Skeletal muscle cell (primary cell): ENCODE results near the gene TMPRSS13.
"Not testable (repeated sequence)": the region's sequence is repeated elsewhere in the genome, so short reads cannot be mapped to it uniquely, and the experiment has no call there.

Experiments used
- DNase-seq: peaks from one replicate; pipeline ENCODE4 v3.0.0-alpha.2; 2010; ENCODE audit warnings: low read depth
- H3K4me3 ChIP-seq: 2 replicates; pipeline ENCODE4 v1.5.1; 2011; ENCODE audit warnings: low read depth, mild to moderate bottlenecking, control low read depth, low read length, moderate library complexity

The TMPRSS13 gene

DNA sequence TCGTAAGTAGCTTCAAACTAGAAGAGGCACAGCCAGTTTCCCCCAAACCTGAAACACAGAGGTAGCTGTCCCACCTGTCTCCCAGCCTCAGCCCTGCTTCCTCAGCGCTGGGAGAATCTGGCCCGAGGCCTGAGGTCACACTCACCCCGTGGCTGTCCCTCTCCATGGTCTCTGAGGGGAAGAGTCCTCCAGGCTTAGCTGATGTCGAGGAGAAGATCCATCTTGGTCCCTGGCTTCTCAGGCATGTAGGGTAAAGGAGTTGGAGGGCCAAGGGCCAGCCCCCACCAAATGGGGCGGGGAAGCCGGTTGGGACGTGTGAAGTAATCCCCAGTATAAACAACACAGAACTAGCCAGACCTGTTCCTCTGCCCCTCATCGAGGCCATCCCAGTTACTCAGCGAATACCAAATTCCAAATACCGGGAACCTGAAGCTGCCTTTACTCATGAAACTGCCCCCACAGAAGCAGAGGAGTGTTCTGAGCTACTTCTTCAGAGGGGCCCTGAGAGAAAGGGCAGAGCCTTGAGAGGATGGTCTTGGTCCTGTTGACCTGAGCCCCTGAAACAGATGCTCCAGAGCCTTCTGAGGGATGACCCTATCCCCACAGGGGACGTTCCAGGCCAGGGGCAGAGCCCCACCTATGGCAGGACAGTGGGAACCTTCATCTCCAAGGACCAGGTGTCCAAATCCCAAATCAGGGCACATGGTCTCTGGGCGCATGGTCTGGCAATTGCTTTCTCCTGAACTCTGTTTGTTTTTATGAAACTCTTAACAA is at the start of gene TMPRSS13:
TSS of gene TMPRSS13 (minus strand) at position 261 of the 774 bp plus-strand sequence. CDS start at position 166, 95 bp downstream.
- no peak within 1 kb of the TSS for H3K4me3 ChIP-seq

DNA sequence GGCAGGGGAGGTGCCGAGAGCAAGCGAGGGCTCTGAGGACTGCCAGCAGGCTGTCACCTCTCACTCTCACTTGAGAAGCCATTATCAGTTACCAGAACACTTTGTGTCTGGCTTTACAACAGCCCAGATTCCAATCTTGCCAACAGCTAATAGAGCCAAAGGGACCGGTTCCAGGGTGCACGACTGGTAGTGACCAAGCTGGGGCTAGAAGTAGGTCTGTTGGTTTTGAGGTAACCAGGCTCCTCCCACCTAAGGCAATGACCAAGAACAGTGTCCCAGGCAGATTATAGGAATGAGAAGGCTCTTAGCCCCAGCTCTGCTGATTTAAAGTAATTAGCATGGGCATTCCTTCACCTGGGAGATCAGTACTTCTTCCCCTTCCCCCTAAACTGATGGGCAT is 49.8 kb upstream of the TMPRSS13 start:
- DNase-seq: no peak
- no peak overlapping the region for H3K4me3 ChIP-seq

More for the DNA sequence above, at the start of gene TMPRSS13:
- no peak for DNase-seq

DNA sequence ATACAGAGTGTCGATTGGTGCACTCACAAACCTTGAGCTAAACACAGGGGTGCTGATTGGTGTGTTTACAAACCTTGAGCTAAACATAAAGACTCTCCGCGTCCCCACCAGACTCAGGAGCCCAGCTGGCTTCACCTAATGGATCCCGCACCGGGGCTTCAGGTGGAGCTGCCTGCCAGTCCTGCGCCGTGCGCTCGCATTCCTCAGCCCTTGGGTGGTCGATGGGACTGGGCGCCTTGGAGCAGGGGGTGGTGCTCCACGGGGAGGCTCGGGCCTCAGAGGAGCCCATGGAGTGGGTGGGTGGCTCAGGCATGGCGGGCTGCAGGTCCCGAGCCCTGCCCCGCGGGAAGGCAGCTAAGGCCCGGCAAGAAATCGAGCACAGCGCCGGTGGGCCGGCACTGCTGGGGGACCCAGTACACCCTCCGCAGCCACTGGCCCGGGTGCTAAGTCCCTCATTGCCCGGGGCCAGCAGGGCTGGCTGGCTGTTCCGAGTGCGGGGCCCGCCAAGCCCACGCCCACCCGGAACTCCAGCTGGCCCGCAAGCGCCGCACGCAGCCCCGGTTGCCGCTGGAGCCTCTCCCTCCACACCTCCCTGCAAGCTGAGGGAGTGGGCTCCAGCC is 49.2 kb upstream of the TMPRSS13 start:
- not testable (repeated sequence) for H3K4me3 ChIP-seq, DNase-seq

DNA sequence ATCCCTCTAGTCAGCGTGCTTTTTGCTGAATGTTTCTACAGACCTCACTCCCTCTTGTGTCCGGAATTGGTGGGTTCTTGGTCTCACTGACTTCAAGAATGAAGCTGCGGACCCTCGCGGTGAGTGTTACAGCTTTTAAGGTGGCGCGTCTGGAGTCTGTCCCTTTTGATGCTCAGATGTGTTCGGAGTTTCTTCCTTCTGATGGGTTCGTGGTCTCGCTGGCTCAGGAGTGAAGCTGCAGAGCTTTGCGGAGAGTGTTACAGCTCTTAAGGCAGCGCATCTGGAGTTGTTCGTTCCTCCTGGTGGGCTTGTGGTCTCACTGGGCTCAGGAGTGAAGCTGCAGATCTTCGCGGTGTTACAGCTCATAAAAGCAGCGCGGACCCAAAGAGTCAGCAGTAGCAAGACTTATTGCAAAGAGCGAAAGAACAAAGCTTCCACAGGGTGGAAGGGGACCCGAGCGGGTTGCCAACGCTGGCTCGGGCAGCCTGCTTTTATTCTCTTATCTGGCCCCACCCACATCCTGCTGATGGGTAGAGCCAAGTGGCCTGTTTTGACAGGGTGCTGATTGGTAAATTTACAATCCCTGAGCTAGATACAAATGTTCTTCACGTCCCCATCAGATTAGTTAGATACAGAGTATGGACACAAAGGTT is 48.5 kb upstream of the TMPRSS13 start:
- not testable (repeated sequence) for H3K4me3 ChIP-seq, DNase-seq

DNA sequence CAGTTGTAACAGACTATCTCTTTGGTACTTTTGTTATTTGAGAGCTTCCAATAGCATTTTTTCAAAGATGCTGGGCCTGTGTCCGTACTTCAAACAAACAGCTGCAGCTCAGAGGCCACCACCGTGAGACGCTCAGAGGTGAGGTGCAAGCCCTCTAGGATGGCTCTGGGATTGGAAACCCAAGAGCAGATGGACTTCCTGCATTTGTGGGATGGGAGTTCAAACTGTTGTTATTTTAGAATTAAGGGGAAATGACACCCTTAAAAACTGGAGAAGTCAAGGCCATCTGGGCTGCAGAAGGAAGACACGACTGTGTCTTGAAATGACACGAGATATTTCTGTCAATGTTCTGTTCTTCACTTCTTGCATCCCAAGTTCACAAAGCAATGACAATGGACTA is 47.8 kb upstream of the TMPRSS13 start:
- H3K4me3 ChIP-seq: no peak overlapping the region
- DNase-seq: no peak

DNA sequence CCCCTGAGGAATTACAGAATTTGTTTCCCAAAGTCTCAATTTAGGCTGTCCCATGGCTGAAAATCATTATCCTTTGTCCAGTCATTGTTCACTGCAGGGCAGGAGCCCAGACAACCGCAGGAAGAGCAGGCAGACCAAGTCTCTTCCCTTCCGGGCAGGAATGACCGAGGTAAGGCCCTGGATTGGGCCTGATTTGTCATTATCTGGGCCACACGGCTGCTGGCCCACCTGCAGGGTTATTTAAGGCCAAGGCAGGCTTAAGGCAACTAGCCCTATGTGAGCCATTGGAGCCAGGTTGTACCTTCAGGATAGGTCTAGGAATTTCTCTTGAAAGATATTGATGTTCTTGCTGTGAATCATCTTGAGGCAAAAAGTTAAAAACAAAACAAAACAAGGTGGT is 47.2 kb upstream of the TMPRSS13 start:
- no peak for DNase-seq
- no peak overlapping the region for H3K4me3 ChIP-seq

DNA sequence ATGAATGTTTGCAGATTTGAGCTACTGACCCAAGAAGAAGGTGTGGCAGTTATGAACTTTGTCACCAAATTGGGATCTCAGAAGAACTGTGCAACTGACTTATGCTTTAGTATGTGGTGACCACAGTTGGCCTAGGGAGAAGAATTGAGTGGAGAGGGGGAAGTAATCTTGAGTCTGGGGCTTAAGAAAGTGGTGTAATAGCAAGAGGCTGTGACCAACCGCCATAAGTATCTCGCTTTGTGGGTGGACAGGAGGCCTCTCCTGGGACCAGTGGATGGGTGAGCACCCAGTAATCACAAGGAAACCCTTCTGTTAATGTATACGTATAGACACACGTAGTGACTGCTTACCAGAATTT is 44.3 kb upstream of the TMPRSS13 start:
- DNase-seq: no peak
- no peak overlapping the region for H3K4me3 ChIP-seq

DNA sequence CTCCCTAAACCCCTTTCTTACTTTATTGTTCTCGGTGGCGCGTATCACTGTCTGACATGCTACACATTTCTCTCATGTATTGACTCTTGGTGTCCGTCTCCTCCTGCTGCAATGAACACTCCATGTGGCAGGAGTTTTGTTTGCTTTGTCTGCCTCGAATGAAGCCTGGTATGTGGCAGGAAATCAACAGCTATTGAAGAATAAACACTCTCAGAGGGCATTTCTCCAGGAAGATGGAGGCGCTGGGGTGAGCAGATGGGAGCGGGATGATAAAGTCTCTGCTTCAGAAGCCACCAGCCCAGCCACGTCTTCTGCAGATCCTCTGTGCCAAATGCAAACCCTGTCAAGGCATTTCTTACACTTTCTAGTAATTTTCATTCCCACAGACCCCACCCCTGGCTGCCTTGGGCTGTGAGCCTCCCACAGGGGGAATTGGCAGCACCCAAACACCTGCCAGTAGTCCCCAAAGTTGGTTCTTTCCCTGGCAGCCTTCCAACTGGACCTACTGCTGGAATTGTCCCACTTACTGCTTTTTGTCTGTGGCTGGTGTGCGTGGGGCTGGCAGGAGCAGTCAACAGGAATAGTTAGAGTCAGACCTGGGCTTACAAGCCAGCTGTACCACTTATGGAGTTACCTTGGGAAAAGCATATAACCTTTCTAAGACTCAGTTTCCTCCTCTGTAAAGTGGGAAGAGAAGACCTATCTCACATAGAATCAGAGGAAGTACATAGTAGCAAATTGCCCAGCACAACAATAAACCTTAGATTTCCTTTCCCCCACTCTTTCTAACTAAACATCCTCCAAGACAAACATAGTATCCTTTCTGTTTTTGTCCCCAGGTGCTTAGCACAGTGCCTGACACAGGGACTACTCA is 43.7 kb upstream of the TMPRSS13 start:
- no peak overlapping the region for H3K4me3 ChIP-seq
- no peak for DNase-seq

DNA sequence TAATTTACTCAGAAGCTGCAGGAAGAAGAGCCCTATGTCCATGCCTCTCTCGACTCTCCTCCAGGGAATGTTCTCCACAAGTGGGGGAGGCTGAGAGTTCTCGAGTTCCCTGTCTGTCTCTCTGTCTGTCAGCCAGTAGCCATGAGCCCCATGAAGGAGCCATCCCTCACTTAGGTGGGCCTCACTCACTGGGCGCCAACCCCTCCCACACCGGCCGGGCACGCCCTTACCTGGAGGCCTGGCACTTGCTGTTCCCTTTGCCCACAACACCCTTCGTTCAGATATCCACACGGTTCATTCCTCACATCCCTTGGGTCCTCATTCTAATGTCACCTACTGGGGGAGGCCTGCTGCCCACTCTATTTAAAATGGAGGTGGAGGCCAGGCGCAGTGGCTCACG is 42.8 kb upstream of the TMPRSS13 start:
- H3K4me3 ChIP-seq: no peak overlapping the region
- no peak for DNase-seq

DNA sequence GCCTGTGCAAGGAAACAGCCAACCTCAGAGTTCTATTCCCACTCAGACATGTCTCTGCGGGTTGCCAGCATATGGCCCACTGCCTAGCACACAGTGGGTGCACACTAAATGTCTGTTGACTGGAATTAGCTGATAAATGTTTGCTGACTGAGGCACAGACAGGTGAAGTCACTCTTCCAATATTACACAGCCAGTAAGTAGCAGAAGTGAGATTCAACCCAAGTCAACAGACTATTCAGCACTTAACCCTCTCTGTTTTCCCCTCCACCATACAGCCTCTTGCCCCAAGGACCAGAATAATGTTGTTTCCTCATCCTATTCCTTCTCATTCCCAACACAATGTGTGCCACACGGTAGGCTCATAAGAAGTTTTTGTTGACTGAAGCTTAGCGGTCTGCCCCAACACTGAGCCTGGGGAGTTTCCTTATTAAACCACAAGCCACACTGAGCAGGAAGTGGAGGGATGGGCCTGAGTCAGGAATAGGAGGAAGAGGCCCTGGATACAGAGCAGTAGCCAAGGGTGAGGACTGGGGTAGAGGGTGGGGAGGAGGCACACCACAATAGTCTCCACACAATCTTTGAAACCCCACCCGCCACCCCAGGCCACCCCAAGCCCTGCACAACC is 41.3 kb upstream of the TMPRSS13 start:
- no peak for DNase-seq
- no peak overlapping the region for H3K4me3 ChIP-seq

DNA sequence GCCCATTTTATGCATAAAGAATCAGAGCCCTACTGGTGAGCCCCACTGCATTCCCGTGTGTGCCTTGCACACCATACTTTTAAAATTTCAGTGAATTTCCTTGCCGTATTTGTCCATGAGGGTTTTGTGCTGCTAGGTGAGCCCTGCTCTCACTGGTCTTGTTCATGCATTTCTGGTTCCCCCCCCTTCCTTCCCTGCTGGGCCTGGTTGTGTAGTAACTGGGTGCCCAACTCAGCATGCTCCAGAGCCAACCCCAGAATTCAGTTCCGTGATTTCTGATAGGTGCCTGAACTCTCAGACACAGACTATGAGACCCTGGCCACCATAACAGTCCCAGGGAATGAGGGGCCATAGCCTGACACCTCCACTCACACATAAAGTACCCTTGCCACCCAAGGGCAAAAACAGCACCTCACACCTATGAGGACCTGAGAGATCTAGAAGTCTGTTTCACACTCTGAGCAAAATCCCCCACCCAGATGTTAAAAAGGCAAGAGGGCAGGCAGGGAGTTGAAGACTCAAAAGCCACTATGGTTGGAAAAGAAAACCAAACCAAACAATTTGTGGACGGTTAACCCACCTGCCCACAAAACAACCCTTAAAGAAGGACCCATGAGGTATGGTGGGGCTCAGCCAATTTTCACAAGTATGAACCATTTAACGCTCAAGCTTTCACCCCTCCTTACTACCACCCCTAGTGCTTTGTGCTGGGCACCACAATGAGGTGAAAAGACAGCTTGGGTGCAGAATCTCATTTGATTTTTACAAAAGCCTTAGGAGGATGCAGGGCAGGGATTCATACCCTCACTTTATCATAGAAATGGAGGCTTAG is 40.2 kb upstream of the TMPRSS13 start:
- H3K4me3 ChIP-seq: no peak overlapping the region
- DNase-seq: no peak

DNA sequence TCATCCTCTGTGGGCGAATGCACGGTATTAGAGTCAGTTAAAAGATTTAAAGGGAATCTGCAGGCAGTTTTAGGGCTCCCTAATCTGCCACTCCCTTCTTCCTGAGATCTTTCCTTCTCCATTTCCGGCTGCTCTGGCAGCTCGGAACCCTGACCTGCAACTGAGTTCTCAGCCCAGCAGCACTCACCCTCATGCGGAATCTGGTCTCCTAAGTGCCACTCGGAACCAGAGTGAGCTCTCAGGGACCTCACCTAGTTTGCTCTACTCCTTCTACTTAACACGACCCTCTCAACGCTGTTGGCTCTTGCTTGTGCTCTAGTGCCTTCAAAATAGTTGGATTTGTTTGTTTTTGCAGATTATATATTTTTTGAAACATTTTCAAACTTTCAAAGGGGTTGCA is 37.7 kb upstream of the TMPRSS13 start:
- H3K4me3 ChIP-seq: no peak overlapping the region
- no peak for DNase-seq

DNA sequence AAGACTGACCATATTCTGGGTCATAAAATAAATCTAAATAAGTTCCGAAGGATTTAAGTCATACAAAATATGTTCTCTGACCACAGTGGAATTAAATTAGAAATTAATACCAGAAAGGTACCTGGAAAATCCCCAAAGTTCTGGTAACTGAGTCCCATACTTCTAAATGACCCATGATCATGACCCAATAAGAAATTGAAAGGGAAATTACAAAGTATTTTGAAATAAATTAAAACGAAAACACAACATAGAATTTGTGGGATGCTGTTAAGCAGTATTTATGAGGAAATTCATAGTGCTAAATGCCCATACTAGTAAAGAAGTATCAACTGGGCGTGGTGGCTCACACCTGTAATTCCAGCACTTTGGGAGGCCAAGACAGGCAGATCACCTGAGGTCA is 33.6 kb upstream of the TMPRSS13 start:
- H3K4me3 ChIP-seq: no peak overlapping the region
- no peak for DNase-seq

DNA sequence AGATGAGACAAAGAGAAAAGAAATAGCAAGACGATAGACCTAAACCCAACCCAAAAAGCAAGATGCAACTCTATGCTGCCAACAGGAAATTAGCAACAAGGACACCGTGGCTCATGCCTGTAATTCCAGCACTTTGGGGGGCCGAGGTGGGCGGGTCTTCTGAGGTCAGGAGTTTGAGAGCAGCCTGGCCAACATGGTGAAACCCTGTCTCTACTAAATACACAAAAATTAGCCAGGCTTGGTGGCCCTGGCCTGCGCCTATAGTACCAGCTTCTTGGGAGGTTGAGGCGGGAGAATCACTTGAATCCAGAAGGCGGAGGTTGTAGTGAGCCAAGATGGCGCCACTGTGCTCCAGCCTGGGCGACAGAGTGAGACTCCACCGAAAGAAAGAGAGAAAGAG is 32.7 kb upstream of the TMPRSS13 start:
- no peak for DNase-seq
- no peak overlapping the region for H3K4me3 ChIP-seq

DNA sequence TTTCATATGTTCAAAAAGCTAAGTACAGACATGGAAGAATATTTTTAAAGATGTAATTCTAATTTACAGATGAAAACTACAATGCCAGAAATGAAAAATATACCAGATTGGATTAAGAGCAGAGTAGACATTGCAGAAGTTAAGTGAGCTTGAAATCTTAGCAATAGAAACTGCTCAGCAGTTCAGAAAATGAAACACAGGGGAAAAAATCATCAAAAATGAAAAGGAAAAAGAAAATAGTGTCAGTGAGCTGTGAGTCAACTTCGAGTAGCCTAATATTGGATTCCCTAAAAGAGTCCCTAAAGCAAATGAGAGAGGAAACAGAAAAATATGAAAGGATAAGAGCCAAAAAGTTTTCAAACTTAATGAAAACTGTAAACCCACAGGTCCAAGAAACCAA is 31.2 kb upstream of the TMPRSS13 start:
- no peak overlapping the region for H3K4me3 ChIP-seq

DNA sequence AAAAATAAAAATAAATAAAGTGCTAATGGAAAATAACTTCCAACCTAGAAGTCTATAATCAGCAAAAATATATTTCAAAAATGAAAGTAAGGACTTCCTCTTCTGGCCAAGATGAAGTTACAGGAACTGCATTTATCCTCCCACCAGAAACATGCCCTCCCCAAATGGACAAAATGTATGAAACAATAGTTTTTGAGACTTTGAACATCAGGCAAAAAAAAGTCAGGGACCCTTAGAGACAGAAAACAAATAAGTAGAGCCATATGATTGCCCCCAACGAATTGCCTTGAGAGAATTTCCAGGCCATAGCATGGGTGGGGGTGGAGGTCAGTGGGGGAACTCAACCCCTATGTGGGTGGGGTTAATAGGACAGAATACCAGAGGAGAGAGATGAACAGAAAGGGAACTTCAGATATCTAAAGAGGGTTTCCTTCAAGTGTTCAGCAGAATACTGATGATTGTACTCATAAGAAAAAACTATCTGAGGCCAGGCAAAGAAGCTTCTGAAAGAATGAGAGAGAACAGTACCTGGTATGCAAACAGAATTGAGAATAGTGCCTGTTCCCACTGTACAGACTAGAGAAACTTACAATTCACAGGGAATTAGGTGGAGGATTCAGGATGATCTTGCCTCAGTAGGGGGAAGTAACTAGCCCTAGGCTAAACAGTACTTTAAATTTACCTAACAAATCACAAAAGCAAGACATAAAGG is 30.4 kb upstream of the TMPRSS13 start:
- no peak overlapping the region for H3K4me3 ChIP-seq
- no peak for DNase-seq

More for the DNA sequence above, 31.2 kb upstream of the TMPRSS13 start:
- DNase-seq: no peak

DNA sequence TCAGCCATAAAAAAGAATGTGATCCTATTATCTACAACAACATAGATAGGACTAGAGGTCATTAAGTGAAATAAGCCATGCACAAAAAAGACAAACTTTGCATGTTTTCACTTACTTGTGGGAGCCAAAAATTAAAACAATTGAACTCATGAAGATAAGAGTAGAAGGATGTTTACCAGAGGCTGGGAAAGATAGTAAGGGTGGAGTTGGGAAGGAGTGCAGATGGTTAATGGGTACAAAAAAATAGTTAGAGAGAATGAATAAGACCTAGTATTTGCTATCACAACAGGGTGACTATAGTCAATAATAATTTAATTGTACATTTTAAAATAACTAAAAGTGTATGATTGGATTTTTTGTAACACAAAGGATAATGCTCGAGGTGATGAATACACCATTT is 29.7 kb upstream of the TMPRSS13 start:
- no peak for DNase-seq

More for the DNA sequence above, 29.7 kb upstream of the TMPRSS13 start:
- no peak overlapping the region for H3K4me3 ChIP-seq
